Measurements from ENCODE around the gene APBA2.

DNA sequence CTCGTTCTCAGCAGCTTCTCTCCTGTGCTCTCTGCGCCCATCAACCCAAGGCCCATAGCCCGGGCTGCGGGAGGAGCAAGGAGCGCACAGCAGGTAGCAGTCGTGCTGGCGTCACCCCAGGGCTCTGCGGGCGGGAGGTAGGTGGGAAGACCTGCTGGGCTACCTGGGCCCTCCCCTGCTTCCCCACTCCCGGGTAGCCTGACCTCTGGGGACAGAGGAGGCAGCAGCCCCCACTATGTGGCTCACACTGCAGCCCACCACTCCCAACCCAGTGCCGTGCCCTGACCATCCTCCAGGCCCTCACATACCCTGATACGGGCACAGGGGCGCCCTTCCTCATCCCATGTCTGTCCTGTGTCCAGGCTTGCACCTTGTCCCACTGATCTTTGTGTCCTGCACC is 212.9 kb downstream of the APBA2 start:
- TF ChIP-seq POLR2A (IDR thresholded peaks at IDR 0.05), result no peak
- TF ChIP-seq, protein P1, sequence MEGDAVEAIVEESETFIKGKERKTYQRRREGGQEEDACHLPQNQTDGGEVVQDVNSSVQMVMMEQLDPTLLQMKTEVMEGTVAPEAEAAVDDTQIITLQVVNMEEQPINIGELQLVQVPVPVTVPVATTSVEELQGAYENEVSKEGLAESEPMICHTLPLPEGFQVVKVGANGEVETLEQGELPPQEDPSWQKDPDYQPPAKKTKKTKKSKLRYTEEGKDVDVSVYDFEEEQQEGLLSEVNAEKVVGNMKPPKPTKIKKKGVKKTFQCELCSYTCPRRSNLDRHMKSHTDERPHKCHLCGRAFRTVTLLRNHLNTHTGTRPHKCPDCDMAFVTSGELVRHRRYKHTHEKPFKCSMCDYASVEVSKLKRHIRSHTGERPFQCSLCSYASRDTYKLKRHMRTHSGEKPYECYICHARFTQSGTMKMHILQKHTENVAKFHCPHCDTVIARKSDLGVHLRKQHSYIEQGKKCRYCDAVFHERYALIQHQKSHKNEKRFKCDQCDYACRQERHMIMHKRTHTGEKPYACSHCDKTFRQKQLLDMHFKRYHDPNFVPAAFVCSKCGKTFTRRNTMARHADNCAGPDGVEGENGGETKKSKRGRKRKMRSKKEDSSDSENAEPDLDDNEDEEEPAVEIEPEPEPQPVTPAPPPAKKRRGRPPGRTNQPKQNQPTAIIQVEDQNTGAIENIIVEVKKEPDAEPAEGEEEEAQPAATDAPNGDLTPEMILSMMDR (IDR thresholded peaks at IDR 0.05), result no peak
